Spleen (tissue), 11 donors: ENCODE data around the gene CLIC5. TPM values are rescaled to one million over a fixed set of nuclear protein-coding genes. Genes with fewer than 3 reads are reported as not detected.

Experiments
- DNase-seq: peaks from one replicate; pipeline ENCODE4 v3.0.0-alpha.2; 2020
- H3K27ac ChIP-seq, 8 donors: fragments of 200-600 bp; sonication (generic) in 7 of 8; 1 replicate in 4 of 8; 2 replicates in 4 of 8; pipeline versions ENCODE4 v1.5.0 to v1.8.0; 2016 to 2021; ENCODE audit warnings: inconsistent platforms in 4 of 8, mild to moderate bottlenecking in 4 of 8, moderate library complexity in 1 of 8
- H3K27me3 ChIP-seq, 7 donors: fragments of 200-600 bp; sonication (generic) in 6 of 7; replicated peaks in 1 of 7; 1 replicate in 4 of 7; 2 replicates in 3 of 7; pipeline versions ENCODE4 v1.5.0 to v1.8.0; 2016 to 2021; ENCODE audit warnings: inconsistent platforms in 3 of 7, mild to moderate bottlenecking in 1 of 7
- H3K36me3 ChIP-seq, 6 donors: fragments of 200-600 bp; sonication (generic) in 5 of 6; 1 replicate in 4 of 6; 2 replicates in 2 of 6; pipeline versions ENCODE4 v1.5.0 to v1.8.0; 2016 to 2021; ENCODE audit warnings: inconsistent platforms in 2 of 6
- H3K4me1 ChIP-seq, 6 donors: fragments of 200-600 bp; sonication (generic) in 5 of 6; 1 replicate in 3 of 6; 2 replicates in 3 of 6; pipeline versions ENCODE4 v1.5.0 to v1.8.0; 2016 to 2021; ENCODE audit warnings: inconsistent platforms in 3 of 6
- H3K4me3 ChIP-seq, 8 donors: fragments of 200-600 bp; sonication (generic) in 7 of 8; 1 replicate in 4 of 8; 2 replicates in 4 of 8; pipeline versions ENCODE4 v1.5.0 to v1.8.0; 2016 to 2021; ENCODE audit warnings: inconsistent platforms in 4 of 8, mild to moderate bottlenecking in 4 of 8, moderate library complexity in 2 of 8
- H3K9me3 ChIP-seq, 8 donors: fragments of 200-600 bp; sonication (generic) in 7 of 8; 1 replicate in 4 of 8; 2 replicates in 4 of 8; pipeline versions ENCODE4 v1.5.0 to v1.8.0; 2016 to 2021; ENCODE audit warnings: inconsistent platforms in 4 of 8
- POLR2A ChIP-seq, 3 donors: fragments of 450-650 bp; IDR thresholded peaks; one replicate each; pipeline ENCODE4 v1.5.1; 2017; ENCODE audit warnings: antibody characterized with exemption in 3 of 3, mild to moderate bottlenecking in 1 of 3
- POLR2AphosphoS5 ChIP-seq, 3 donors: sonication (generic); formaldehyde crosslinking; IDR thresholded peaks; one replicate each; pipeline ENCODE4 v1.5.1; 2017; ENCODE audit warnings: antibody characterized with exemption in 3 of 3
- WGBS, 5 donors: extraction: QIAGEN DNeasy Blood & Tissue Kit in 3 of 5; methylation state at CpG; one replicate each; pipeline versions ENCODE4 v1.1.5 to v1.1.7; 2013 to 2018; 5-methylcytosine and 5-hydroxymethylcytosine counted together
- intact Hi-C: fragments of 100-400 bp; cut with DNase I; formaldehyde crosslinking; loops from one replicate; pipeline ENCODE4 v1.15.0; 2023; ENCODE audit warnings: low total_unique reads
- polyA plus RNA-seq, 3 donors: library from polyadenylated mRNA; stranded (reverse); fragments of 200-250 nt; gene quantifications; one replicate each; pipeline ENCODE4 v1.2.1, GENCODE V29; 2013
- total RNA-seq, 7 donors: library from RNA; depleted of rRNA in 3 of 7; stranded (reverse); fragments of >200 nt in 3 of 7; fragmentation: NEBNext Ultra II Directional in 4 of 7; extraction: Animal tissue kit (Norgen Biotek cat#: 25700) in 4 of 7; gene quantifications; one replicate each; pipeline versions ENCODE4 v1.1.0 to v1.2.1, GENCODE V29; 2016 to 2021
- TF ChIP-seq, protein P1 (sequence below), 11 experiments: fragments of 200-600 bp in 7 of 11; fragments of 450-650 bp in 4 of 11; sonication (generic) in 4 of 11; IDR thresholded peaks in 8 of 11; conservative IDR thresholded peaks in 3 of 11; 1 replicate in 7 of 11; 2 replicates in 4 of 11; pipeline versions ENCODE4 v1.4.0 to v1.8.0; 2016 to 2021; ENCODE audit warnings: antibody characterized with exemption in 11 of 11, inconsistent platforms in 4 of 11, mild to moderate bottlenecking in 1 of 11
- donor health status: healthy with polysubstance abuse.
- donor health status: DM: no; HTN: no; CAD: no; lungs with moderate emphysema.
- donor health status: DM: no; HTN: no; CAD: no.
- donor health status: Bipolar disorder and iron deficiency.
- donor health status: healthy.
- donor health status: DM: no; HTN: no; CAD: no.
- donor health status: DM: yes; HTN: yes; CAD: no.

The CLIC5 gene
- total and polyA plus RNA-seq, 10 donors, result 2.8 to 189 (median 71.2) TPM

DNA sequence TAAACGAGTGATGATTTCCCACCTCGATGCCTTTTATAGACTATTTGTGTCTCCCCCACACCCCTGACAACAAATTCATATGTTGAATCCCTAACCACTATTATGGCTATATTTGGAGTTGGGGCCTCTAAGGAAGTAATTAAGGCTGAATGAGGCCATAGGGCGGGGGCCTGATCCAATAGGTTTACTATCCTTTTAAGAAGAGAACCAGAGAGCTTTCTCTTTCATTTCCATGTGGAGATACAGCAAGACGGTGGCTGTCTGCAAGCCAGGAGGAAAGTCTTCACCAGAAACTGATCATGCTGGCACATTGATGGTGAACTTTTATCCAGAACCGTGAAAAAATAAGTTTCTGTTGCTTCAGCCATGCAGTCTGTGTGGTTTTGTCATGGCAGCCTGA is 38.9 kb upstream of the CLIC5 start:
- no peaks in the 10 kb centered on the region for H3K27me3 ChIP-seq
- no peaks in the 10 kb centered on the region for H3K36me3 ChIP-seq
- no peak for TF ChIP-seq POLR2A (IDR thresholded peaks at IDR 0.05)
- no peak for TF ChIP-seq POLR2AphosphoS5 (IDR thresholded peaks at IDR 0.05)
- TF ChIP-seq, protein P1, sequence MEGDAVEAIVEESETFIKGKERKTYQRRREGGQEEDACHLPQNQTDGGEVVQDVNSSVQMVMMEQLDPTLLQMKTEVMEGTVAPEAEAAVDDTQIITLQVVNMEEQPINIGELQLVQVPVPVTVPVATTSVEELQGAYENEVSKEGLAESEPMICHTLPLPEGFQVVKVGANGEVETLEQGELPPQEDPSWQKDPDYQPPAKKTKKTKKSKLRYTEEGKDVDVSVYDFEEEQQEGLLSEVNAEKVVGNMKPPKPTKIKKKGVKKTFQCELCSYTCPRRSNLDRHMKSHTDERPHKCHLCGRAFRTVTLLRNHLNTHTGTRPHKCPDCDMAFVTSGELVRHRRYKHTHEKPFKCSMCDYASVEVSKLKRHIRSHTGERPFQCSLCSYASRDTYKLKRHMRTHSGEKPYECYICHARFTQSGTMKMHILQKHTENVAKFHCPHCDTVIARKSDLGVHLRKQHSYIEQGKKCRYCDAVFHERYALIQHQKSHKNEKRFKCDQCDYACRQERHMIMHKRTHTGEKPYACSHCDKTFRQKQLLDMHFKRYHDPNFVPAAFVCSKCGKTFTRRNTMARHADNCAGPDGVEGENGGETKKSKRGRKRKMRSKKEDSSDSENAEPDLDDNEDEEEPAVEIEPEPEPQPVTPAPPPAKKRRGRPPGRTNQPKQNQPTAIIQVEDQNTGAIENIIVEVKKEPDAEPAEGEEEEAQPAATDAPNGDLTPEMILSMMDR (IDR thresholded peaks at IDR 0.05 in 8 of 11, conservative IDR thresholded peaks at IDR 0.05 in 3 of 11), result no peak
- H3K9me3 ChIP-seq, result peaks cover 0 to 6% (median 0%) of the 10 kb centered on the region in 8 donors
- DNase-seq, result no peak
- 75 to 79% (median 76%) methylated on average over 5 of the region's 5 CpGs for WGBS, 5 donors
- H3K4me3 ChIP-seq, result no peak overlapping the region
- intact Hi-C loops, result no loop called here
- peaks cover 0 to 5% (median 0%) of the 10 kb centered on the region in 6 donors for H3K4me1 ChIP-seq
- peak overlapping the region in 7 of 8 donors; percentile 44 to 75 (median 69) for H3K27ac ChIP-seq

GRCh38 chr6:46053039-46053933 is 37.6 kb upstream of the CLIC5 start:
- DNase-seq, result no peak
- intact Hi-C loops, result no loop called here
- Histone ChIP-seq H3K9me3 (peaks cover 0 to 6% (median 0%) of the 10 kb centered on the region in 8 donors), H3K4me1 (peaks cover 0 to 5% (median 0%) of the 10 kb centered on the region in 6 donors), H3K36me3 (no peaks in the 10 kb centered on the region), H3K4me3 (no peak overlapping the region), H3K27me3 (no peaks in the 10 kb centered on the region), H3K27ac (peak overlapping the region; percentile 23 to 75 (median 70))
- TF ChIP-seq POLR2AphosphoS5 (IDR thresholded peaks at IDR 0.05) (no peak), POLR2A (IDR thresholded peaks at IDR 0.05) (no peak)
- TF ChIP-seq, protein P1 (IDR thresholded peaks at IDR 0.05 in 8 of 11, conservative IDR thresholded peaks at IDR 0.05 in 3 of 11), result no peak
- WGBS, 5 donors, result 38 to 47% (median 42%) methylated on average over 9 of the region's 9 CpGs

- Histone ChIP-seq H3K36me3 (no peaks in the 10 kb centered on the region), H3K4me1 (peaks cover 0 to 5% (median 0%) of the 10 kb centered on the region in 6 donors), H3K27me3 (no peaks in the 10 kb centered on the region), H3K9me3 (peaks cover 0 to 6% (median 0%) of the 10 kb centered on the region in 8 donors), H3K4me3 (no peak overlapping the region), H3K27ac (peak overlapping the region; percentile 23 to 75 (median 70))
- WGBS, 5 donors, result 59 to 88% (median 78%) methylated on average over 1 of the region's 1 CpG
- TF ChIP-seq POLR2AphosphoS5 (IDR thresholded peaks at IDR 0.05), result no peak
- TF ChIP-seq, protein P1 (IDR thresholded peaks at IDR 0.05 in 8 of 11, conservative IDR thresholded peaks at IDR 0.05 in 3 of 11), result no peak
- no peak for TF ChIP-seq POLR2A (IDR thresholded peaks at IDR 0.05)
- DNase-seq, result no peak
- intact Hi-C loops, result no loop called here
Observed at GRCh38 chr6:46052479-46052878, 36.8 kb upstream of the CLIC5 start.

DNA sequence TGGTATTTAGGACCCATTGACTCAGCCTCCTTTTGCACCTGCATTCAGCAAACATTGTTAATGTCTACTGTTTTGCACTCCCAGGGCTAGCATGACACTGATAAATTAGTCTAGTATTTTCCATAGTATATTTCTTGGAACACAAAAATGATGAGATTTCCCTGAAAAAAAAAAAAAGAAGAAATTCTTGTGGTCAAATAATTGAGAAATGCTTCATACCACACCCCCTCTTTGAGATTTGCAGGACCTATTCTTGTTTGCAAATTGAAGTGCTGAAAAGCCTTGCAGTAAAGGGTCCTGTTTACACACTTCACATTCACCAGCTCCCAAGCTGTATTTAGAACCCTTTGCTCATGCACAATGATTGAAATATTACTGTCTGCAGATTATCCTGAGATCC is 36.3 kb upstream of the CLIC5 start:
- H3K4me3 ChIP-seq, result no peak overlapping the region
- no peak for DNase-seq
- no peaks in the 10 kb centered on the region for H3K36me3 ChIP-seq
- intact Hi-C loops, result no loop called here
- no peaks in the 10 kb centered on the region for H3K27me3 ChIP-seq
- H3K9me3 ChIP-seq, result peaks cover 0 to 3% (median 0%) of the 10 kb centered on the region in 8 donors
- no peak for TF ChIP-seq POLR2AphosphoS5 (IDR thresholded peaks at IDR 0.05)
- TF ChIP-seq, protein P1 (IDR thresholded peaks at IDR 0.05 in 8 of 11, conservative IDR thresholded peaks at IDR 0.05 in 3 of 11), result no peak
- TF ChIP-seq POLR2A (IDR thresholded peaks at IDR 0.05), result no peak
- peaks cover 0 to 5% (median 0%) of the 10 kb centered on the region in 6 donors for H3K4me1 ChIP-seq
- peak overlapping the region in 6 of 8 donors; percentile 44 to 75 (median 72) for H3K27ac ChIP-seq
